ENCODE results near the gene CRNKL1.

The CRNKL1 gene

GRCh38 chr20:20052074-20052970 lies at the start of gene CRNKL1, which contains the start of gene CFAP61:
TSS of gene CRNKL1 (minus strand) at chr20:20052466. CDS start at chr20:20052342, 124 bp downstream.
TSS of gene CFAP61 (plus strand) at chr20:20052532. CDS start at chr20:20056654, 4,122 bp downstream.
- TF ChIP-seq GATA3 (IDR thresholded peaks at IDR 0.05; ENCODE audit: low read depth, low read length), result no peak
- no peak for TF ChIP-seq GATA2 (IDR thresholded peaks at IDR 0.05; ENCODE audit: low read depth, low read length)

GRCh38 chr20:20100881-20101280 lies 48.6 kb upstream of the CRNKL1 start:
- TF ChIP-seq GATA2 (IDR thresholded peaks at IDR 0.05; ENCODE audit: low read depth, low read length), result no peak
- no peak for TF ChIP-seq GATA3 (IDR thresholded peaks at IDR 0.05; ENCODE audit: low read depth, low read length)

GRCh38 chr20:20096421-20096820 lies 44.2 kb upstream of the CRNKL1 start:
- TF ChIP-seq GATA2 (IDR thresholded peaks at IDR 0.05; ENCODE audit: low read depth, low read length), result no peak
- no peak for TF ChIP-seq GATA3 (IDR thresholded peaks at IDR 0.05; ENCODE audit: low read depth, low read length)

DNA sequence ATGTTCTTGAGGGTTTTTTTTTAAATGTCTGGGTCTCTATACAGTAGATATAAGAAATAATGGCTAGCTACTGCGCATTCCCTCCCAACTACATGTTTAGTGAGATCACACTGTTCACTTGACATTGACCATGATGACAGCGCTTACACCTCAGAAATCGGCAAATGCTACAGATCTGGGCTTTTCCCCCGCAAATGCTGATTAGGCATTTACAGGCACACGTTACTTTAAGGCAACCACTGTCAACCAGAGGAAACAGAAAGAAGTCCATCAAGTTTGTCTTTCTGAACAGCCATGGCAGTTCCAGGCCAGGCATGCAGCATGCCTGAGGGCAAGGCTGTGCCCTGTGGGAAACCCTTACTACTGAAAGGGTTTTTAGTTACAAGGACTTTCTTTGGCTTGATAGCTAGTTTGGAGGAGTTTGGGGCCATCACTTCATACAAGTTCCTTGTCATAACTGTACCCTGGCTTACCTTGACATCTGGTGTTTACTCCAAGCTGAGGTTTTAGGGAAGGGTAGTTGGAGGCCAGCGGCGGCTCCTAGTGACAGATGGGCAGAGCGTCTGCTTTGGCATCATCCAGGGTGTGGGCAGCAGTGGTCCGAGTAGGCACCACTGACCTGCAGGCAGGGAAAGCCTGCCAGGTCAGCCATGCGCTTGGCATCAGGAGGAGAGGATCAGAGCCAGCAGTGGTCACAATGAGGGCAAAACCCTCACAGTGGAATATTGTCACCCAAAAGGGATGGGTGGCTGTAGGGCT lies 43.0 kb upstream of the CRNKL1 start:
- no peak for TF ChIP-seq GATA3 (IDR thresholded peaks at IDR 0.05; ENCODE audit: low read depth, low read length)
- TF ChIP-seq GATA2 (IDR thresholded peaks at IDR 0.05; ENCODE audit: low read depth, low read length), result no peak

GRCh38 chr20:20094410-20094809 lies 42.1 kb upstream of the CRNKL1 start:
- TF ChIP-seq GATA3 (IDR thresholded peaks at IDR 0.05; ENCODE audit: low read depth, low read length) (no peak), GATA2 (IDR thresholded peaks at IDR 0.05; ENCODE audit: low read depth, low read length) (no peak)

GRCh38 chr20:20092827-20093226 lies 40.6 kb upstream of the CRNKL1 start:
- TF ChIP-seq GATA3 (IDR thresholded peaks at IDR 0.05; ENCODE audit: low read depth, low read length), result no peak
- no peak for TF ChIP-seq GATA2 (IDR thresholded peaks at IDR 0.05; ENCODE audit: low read depth, low read length)

DNA sequence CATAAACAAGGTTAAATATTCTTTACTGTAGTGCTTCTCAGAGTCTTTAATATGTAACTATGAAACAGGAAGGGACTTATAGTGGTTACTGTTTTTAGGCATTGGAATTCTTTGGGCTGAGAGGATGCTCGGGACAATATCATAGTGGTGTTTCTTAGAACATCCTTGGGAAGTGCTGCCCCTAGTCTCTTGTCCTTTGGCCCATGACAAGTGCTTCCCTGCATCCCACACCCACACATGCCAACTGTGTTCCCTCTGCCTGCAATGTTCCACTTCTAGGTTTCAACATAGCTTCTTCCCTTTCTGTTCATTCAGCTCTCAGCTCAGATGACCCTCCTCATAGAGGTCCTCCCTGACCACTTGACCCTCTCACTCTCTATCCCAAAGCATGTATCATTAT lies 37.7 kb upstream of the CRNKL1 start:
- TF ChIP-seq GATA2 (IDR thresholded peaks at IDR 0.05; ENCODE audit: low read depth, low read length), result no peak
- no peak for TF ChIP-seq GATA3 (IDR thresholded peaks at IDR 0.05; ENCODE audit: low read depth, low read length)

DNA sequence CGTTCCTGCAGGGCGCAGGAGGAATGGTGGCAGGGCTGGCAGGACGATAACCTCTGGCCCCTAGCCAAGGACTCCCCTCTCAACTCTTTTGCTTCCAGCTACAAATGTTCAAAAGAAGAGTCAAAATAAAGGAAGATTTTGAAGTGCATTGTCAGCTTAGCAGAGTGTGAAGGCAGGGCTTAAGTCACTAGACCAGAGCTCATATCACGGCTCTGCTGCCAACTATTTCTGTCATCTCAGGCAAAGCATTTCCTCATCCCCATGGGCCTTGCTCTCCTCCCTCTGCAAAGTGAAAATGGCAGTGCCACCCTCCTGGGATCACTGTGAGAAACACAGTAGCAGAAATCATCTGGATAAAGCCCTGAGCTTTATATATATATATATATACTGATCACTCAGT lies 36.8 kb upstream of the CRNKL1 start:
- TF ChIP-seq GATA3 (IDR thresholded peaks at IDR 0.05; ENCODE audit: low read depth, low read length), result no peak
- TF ChIP-seq GATA2 (IDR thresholded peaks at IDR 0.05; ENCODE audit: low read depth, low read length), result no peak

- TF ChIP-seq GATA3 (IDR thresholded peaks at IDR 0.05; ENCODE audit: low read depth, low read length) (no peak), GATA2 (IDR thresholded peaks at IDR 0.05; ENCODE audit: low read depth, low read length) (no peak)
These were observed 33.5 kb upstream of the CRNKL1 start for GRCh38 chr20:20085812-20086211.

GRCh38 chr20:20085071-20085470 lies 32.8 kb upstream of the CRNKL1 start:
- TF ChIP-seq GATA2 (IDR thresholded peaks at IDR 0.05; ENCODE audit: low read depth, low read length) (no peak), GATA3 (IDR thresholded peaks at IDR 0.05; ENCODE audit: low read depth, low read length) (no peak)

GRCh38 chr20:20084296-20084752 lies 32.1 kb upstream of the CRNKL1 start:
- TF ChIP-seq GATA3 (IDR thresholded peaks at IDR 0.05; ENCODE audit: low read depth, low read length) (no peak), GATA2 (IDR thresholded peaks at IDR 0.05; ENCODE audit: low read depth, low read length) (no peak)

- TF ChIP-seq GATA2 (IDR thresholded peaks at IDR 0.05; ENCODE audit: low read depth, low read length) (no peak), GATA3 (IDR thresholded peaks at IDR 0.05; ENCODE audit: low read depth, low read length) (no peak)
These were observed 31.5 kb upstream of the CRNKL1 start for GRCh38 chr20:20083807-20084206.

DNA sequence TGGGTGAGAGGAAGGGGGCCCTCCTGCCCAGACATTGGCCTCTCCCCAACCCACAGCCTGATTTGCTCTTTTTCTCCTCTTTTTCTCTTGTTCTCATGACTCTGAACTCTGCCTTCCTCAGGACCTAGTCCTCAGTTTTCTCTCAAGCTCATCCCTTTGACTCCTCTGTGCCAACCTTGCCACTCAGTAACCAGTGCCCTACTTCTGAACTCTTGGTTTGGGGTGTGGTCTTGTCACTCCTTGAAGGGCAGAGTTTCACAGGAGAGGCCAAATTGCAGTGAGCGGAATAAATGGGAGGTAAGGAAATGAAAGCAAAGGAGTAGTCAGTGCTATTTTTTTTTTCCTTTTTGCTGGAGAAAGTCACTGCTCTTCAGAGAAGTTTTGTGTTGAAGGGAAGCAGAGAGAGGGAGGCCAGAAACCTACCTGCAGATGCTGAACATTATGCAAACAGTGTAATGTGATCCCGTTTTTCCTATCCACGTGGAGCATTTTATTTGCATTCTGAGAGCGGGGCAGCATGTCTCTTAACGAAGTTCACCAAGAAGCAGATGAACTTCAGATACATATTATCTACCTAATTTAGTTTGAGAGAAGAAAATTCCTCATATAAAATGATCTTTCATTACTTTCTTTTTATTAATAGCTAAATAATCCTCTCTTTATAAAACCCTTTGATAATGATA lies 27.0 kb upstream of the CRNKL1 start:
- no peak for TF ChIP-seq GATA3 (IDR thresholded peaks at IDR 0.05; ENCODE audit: low read depth, low read length)
- no peak for TF ChIP-seq GATA2 (IDR thresholded peaks at IDR 0.05; ENCODE audit: low read depth, low read length)

GRCh38 chr20:20078041-20078440 lies 25.8 kb upstream of the CRNKL1 start:
- TF ChIP-seq GATA3 (IDR thresholded peaks at IDR 0.05; ENCODE audit: low read depth, low read length), result no peak
- no peak for TF ChIP-seq GATA2 (IDR thresholded peaks at IDR 0.05; ENCODE audit: low read depth, low read length)
